Stimulated activated CD8-positive, alpha-beta memory T cell treated with anti-CD3 and anti-CD28 coated beads, Interleukin-4, amount 100 ng/mL, for 1 hour (primary cell): ENCODE data around the gene NPAS3.

Source experiments
- DNase-seq, 2 donors: peaks; one replicate each; pipeline ENCODE4 v3.0.0-alpha.2; 2020; ENCODE audit warnings: low read depth in 2 of 2, low spot score in 1 of 2

The NPAS3 gene

DNA sequence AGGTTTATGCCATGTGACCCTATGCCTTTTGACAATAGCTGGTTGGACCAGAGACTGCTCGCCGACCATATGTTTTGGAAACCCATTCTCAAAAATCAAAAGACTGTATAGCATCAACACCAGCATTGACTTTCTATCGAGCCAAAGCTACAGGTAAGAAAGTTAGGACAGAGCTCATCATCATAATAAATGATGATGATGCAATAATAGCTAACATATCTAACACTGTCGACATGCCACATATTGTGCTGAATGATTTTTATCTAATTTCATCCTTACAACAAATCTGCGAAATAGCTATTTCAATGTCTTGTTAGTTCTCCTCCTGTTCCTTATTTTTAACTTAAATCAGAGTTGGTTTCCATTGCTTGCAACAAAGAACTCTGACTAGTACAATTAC, 909.3 kb downstream of the NPAS3 start:
- no peak for DNase-seq

DNA sequence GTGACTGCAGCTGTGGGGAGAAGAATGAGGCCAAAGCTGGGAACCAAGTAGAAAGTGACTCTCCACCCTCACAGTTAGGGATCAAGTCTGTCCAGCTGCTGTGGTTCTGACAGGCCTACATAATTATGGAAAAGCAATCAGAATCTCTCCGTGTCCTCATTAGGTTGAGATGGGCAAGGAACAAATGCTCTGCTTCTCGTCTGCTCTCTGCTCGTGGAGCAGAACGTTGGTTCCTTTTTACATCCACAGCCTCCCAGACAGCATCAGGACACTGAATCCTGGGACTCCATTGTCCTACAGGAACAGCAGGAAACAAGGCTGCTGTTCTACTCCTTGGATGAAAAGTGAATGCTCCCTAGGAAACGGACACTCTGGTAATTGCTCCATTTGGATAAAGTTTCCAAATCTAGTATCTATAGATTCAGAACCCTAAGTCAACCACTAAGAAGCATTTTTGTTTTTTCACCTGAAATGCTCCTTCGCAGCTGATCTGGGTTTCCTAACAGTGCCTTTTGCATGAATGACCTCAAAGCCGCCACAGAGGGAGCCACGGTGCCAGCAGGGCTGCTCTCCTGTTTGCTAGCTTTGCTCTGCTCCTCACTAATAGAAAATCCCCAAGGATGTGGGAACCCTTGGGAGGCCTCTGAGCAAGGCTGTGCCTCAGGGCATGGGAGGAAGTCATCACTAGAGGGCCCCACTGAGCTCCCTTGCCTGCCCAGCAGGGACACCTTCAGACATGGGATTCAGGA, 910.2 kb downstream of the NPAS3 start:
- DNase-seq, result no peak

DNA sequence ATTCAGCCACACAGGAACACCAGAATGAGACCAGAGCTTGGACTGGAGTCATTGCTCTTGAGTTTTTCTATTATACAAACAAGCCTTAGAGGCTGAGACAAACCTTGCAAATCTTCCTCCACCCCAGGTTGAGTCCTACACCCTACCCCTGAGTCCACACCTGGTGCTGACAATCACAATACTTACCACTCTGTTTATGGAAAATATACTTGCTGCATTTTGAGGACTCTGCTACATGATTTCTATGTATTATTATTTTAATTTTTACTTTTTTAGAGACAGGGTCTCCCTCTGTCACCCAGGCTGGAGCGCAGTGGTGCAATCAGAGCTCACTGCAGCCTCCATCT, 910.7 kb downstream of the NPAS3 start:
- DNase-seq, result no peak

DNA sequence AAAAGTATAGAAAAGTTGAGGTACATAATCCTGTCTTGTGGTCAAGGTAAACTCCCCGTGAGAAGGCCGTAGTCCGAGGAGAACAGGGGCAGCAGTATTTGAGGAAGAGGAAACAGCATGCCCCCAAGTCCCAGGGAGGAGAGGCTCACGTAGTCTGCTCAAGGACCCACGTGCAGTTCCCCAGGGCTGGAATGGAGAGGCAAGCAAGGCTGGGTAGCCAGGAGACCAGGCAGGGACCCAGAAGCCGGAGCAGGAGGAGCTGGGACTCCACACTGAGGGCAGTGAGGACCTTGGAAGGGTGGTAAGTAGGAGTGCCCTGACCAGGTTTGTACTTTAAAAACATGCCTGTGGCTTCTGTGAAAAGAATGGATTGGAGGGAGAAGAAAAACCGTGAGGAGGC, 912.1 kb downstream of the NPAS3 start:
- DNase-seq, result no peak

DNA sequence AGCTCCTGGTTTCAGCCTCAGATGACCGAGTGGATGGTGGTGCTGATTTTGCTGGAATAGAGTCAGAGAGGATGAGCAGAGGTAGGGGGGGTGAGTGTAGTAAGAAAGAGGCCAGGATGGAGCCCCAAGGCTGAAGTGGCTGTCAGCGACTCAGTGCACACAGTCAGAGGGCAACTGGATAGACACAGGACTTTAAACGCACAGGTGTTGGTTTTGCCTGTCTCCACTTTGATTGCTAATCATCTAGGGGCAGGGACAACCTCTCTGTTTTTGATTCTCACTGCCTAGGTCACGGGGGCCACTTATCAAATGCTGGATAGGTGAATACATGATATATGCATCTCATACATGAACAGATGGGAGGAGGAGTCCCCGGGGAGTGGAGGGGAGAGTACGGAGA, 912.7 kb downstream of the NPAS3 start:
- DNase-seq, result no peak

DNA sequence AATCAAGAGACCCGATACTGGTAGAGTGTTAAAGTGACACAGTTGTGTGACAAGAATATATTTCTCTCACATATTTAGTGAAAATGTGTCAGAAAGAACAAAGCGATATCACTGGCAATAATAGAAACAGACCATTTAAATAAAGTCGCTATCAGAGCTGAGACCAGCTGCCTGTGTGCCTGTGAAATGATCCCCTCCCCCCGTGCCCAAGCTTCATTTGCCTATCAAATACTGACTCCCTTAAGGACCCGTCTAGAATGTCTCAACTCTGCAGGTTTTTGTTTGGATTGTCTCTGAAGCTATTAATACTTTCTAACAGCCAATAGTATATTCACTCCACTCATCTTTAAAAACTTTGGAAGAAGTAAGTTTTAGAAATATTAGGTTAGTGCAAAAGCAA, 913.3 kb downstream of the NPAS3 start:
- no peak for DNase-seq
